Kidney (tissue), 14 donors: ENCODE data around the gene PSMC1. TPM values are rescaled to one million over a fixed set of nuclear protein-coding genes. Genes with fewer than 3 reads are reported as not detected.

ENCODE experiments used
- DNase-seq, 5 donors: peaks; one replicate each; pipeline ENCODE4 v3.0.0-alpha.2; 2013 to 2020
- FAIRE-seq: peaks from 2 replicates; lab custom pipeline; 2012; peaks lifted over from hg19 to GRCh38; lab: Jason Lieb, UNC
- H3K27ac ChIP-seq, 2 donors: one replicate each; pipeline ENCODE4 v1.7.0; 2013; ENCODE audit warnings: low read depth in 2 of 2, low read length in 2 of 2, inconsistent platforms in 1 of 2
- H3K27me3 ChIP-seq: one replicate; pipeline ENCODE4 v1.7.1; 2013; ENCODE audit warnings: low read length, inconsistent platforms; ENCODE audit not compliant: control insufficient read depth, insufficient read depth
- H3K36me3 ChIP-seq, 3 donors: one replicate each; pipeline versions ENCODE4 v1.7.0 to v1.7.1; 2013; ENCODE audit warnings: low read length in 3 of 3, control low read depth in 1 of 3, inconsistent platforms in 1 of 3; ENCODE audit not compliant: insufficient read depth in 3 of 3, control insufficient read depth in 2 of 3
- H3K4me1 ChIP-seq, 3 donors: one replicate each; pipeline versions ENCODE4 v1.7.0 to v1.7.1; 2013; ENCODE audit warnings: low read length in 3 of 3, inconsistent platforms in 1 of 3, low read depth in 1 of 3; ENCODE audit not compliant: control insufficient read depth in 2 of 3, insufficient read depth in 2 of 3
- H3K4me3 ChIP-seq, 3 donors: one replicate each; pipeline versions ENCODE4 v1.7.0 to v1.8.1; 2013; ENCODE audit warnings: low read length in 3 of 3, control low read depth in 1 of 3, inconsistent platforms in 1 of 3
- H3K9ac ChIP-seq, 3 donors: one replicate each; pipeline versions ENCODE4 v1.7.0 to v1.7.1; 2013; ENCODE audit warnings: low read length in 3 of 3, control low read depth in 1 of 3, inconsistent platforms in 1 of 3
- H3K9me3 ChIP-seq, 3 donors: one replicate each; pipeline versions ENCODE4 v1.7.0 to v1.7.1; 2013; ENCODE audit warnings: low read length in 3 of 3, control low read depth in 1 of 3, inconsistent platforms in 1 of 3; ENCODE audit not compliant: control insufficient read depth in 2 of 3, insufficient read depth in 1 of 3
- intact Hi-C: fragments of 100-400 bp; cut with DNase I; formaldehyde crosslinking; loops from one replicate; pipeline ENCODE4 v1.11.1; 2022
- polyA plus RNA-seq: library from polyadenylated mRNA; stranded (reverse); fragments of 350-450 nt; fragmentation: Illumina TruSeq; extraction: RNeasy Lipid Tissue Mini Kit (QIAGEN cat#74804); gene quantifications from one replicate; pipeline ENCODE4 v1.2.3, GENCODE V29; 2014; ENCODE audit warnings: low read depth, low replicate concordance; ENCODE audit not compliant: insufficient read depth
- total RNA-seq: library from RNA; stranded (reverse); fragmentation: NEBNext Ultra II Directional; extraction: Animal tissue kit (Norgen Biotek cat#: 25700); gene quantifications from one replicate; pipeline ENCODE4 v1.2.1, GENCODE V29; 2021
- TF ChIP-seq, protein P1 (sequence below): IDR thresholded peaks from 3 replicates; pipeline ENCODE4 v1.5.1; 2012; ENCODE audit warnings: mild to moderate bottlenecking, moderate library complexity, borderline replicate concordance; ENCODE audit not compliant: insufficient read depth; ENCODE audit errors: extremely low read depth
- donor health status: control.
- donor health status: control.
- donor health status: control.
- donor health status: control.
- donor health status: control.
- donor health status: DM: yes; HTN: yes; CAD: no.
- donor health status: Normal renal cell carcinoma (clear cell type).

The PSMC1 gene
- total and polyA plus RNA-seq, 2 donors from 2014 or later: 88.9 to 172 TPM

DNA sequence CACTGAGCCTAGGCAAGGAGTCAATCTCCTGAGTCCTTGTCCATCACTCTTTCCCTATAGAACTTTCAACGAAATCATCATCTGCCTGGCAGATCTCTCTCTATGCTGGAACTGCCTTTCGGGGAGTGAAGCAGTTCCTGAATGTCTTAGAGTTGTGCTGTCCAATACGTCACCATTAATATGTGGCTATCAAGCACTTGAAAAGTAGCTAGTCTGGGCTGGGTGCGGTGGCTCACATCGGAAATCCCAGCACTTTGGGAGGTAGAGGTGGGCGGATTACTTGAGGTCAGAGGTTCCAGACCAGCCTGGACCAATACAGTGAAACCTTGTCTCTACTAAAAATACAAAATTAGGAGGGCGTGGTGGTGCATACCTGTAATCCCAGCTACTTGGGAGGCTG, 40.3 kb downstream of the PSMC1 start:
- H3K4me3 ChIP-seq: no peak overlapping the region
- no peak for FAIRE-seq
- TF ChIP-seq, protein P1, sequence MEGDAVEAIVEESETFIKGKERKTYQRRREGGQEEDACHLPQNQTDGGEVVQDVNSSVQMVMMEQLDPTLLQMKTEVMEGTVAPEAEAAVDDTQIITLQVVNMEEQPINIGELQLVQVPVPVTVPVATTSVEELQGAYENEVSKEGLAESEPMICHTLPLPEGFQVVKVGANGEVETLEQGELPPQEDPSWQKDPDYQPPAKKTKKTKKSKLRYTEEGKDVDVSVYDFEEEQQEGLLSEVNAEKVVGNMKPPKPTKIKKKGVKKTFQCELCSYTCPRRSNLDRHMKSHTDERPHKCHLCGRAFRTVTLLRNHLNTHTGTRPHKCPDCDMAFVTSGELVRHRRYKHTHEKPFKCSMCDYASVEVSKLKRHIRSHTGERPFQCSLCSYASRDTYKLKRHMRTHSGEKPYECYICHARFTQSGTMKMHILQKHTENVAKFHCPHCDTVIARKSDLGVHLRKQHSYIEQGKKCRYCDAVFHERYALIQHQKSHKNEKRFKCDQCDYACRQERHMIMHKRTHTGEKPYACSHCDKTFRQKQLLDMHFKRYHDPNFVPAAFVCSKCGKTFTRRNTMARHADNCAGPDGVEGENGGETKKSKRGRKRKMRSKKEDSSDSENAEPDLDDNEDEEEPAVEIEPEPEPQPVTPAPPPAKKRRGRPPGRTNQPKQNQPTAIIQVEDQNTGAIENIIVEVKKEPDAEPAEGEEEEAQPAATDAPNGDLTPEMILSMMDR: no peak
- no peak for DNase-seq
- H3K27ac ChIP-seq: no peak overlapping the region
- intact Hi-C loops: no loop called here
- H3K9me3 ChIP-seq: no peaks in the 10 kb centered on the region
- peaks cover 0 to 4% (median 0%) of the 10 kb centered on the region in 3 donors for H3K4me1 ChIP-seq
- H3K36me3 ChIP-seq: peaks cover 2 to 15% (median 13%) of the 10 kb centered on the region in 3 donors
- no peak overlapping the region for H3K9ac ChIP-seq
- H3K27me3 ChIP-seq: no peaks in the 10 kb centered on the region

DNA sequence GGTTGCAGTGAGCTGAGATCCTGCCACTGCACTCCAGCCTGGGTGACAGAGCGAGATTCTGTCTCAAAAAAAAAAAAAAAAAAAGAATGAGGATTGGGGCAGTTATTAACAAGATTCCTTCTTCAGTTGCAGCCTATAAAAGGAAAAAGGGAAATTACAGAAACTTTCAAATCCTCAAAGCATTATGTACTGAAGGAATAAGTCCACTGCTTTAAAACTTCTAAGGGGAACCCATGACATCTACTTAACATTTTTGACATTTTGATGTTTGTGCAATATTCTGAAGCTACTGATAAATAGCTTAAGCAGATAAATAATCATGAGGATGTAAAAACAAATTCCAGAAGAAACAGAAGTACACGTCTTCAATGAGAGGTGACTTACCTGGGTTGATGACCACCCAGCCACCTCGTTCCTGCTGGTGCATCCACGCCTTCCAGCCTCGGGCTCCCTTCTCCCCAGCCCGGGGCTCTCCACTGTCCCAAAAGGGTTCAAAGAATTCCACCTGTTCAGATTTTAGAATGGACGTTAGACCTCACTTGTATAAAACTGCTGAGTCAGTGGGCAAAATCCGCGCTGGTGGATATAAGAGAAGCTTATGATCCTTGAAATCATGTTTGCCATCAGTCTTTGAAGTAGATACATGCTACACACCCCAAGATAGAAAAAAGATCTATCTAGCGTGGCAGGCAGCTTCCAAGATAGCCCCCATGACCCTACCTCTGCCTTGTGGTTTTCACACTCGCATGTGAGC, 41.7 kb downstream of the PSMC1 start:
- intact Hi-C loops: no loop called here
- H3K27ac ChIP-seq: no peak overlapping the region
- no peaks in the 10 kb centered on the region for H3K9me3 ChIP-seq
- no peaks in the 10 kb centered on the region for H3K27me3 ChIP-seq
- no peak overlapping the region for H3K4me3 ChIP-seq
- FAIRE-seq (no peak), DNase-seq (no peak)
- H3K4me1 ChIP-seq: peaks cover 2 to 10% (median 5%) of the 10 kb centered on the region in 3 donors
- H3K36me3 ChIP-seq: peaks cover 2 to 8% (median 7%) of the 10 kb centered on the region in 3 donors
- TF ChIP-seq, protein P1: no peak
- no peak overlapping the region for H3K9ac ChIP-seq

DNA sequence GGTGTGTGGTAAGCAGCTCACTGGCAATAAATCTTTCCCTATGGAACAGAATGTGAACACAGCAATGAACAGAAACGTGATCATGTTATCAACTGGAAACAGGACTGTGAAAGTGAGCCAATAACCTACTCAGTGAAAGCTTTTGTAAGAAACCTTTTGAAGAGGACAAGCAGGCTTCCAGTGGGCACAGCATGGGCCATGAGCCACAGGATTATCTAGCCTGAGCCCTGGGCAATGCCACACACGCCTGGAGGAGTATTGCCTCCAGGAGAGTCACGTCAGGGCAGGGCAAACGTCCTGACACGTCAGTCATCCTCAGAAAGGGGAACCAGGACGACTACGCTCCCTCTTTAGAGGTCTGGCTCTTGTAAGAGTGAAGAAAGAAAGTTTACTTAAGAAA, 43.1 kb downstream of the PSMC1 start:
- H3K4me1 ChIP-seq: peaks cover 2 to 10% (median 5%) of the 10 kb centered on the region in 3 donors
- H3K9me3 ChIP-seq: no peaks in the 10 kb centered on the region
- intact Hi-C loops: no loop called here
- H3K27me3 ChIP-seq: no peaks in the 10 kb centered on the region
- H3K27ac ChIP-seq: no peak overlapping the region
- no peak overlapping the region for H3K9ac ChIP-seq
- TF ChIP-seq, protein P1: no peak
- no peak overlapping the region for H3K4me3 ChIP-seq
- no peak for FAIRE-seq
- H3K36me3 ChIP-seq: peaks cover 4 to 11% (median 9%) of the 10 kb centered on the region in 3 donors
- no peak for DNase-seq
